Activated T-helper 2 cell treated with anti-CD3 and anti-CD28 coated beads, Interferon-gamma antibody, Interleukin-2, Interleukin-4, amounts not matched to agents 10 μg/mL and 5 μg/mL and 100 μg/mL, durations not matched to agents 14 hours and 24 hours and 36 hours (primary cell): ENCODE results near the gene DNAJC7. TPM values are rescaled to one million over a fixed set of nuclear protein-coding genes. Genes with fewer than 3 reads are reported as not detected.

Experiments
- DNase-seq: peaks from one replicate; pipeline ENCODE4 v3.0.0; 2021; ENCODE audit warnings: low spot score
- H3K27ac Mint-ChIP-seq: one replicate; pipeline ENCODE4 v1.8.0; 2021; ENCODE audit warnings: mixed read lengths
- H3K27me3 Mint-ChIP-seq: one replicate; pipeline ENCODE4 v1.8.0; 2021; ENCODE audit warnings: low read depth, mixed read lengths
- H3K36me3 Mint-ChIP-seq: one replicate; pipeline ENCODE4 v1.8.0; 2021; ENCODE audit warnings: low read depth, mixed read lengths
- H3K4me1 Mint-ChIP-seq: one replicate; pipeline ENCODE4 v1.8.0; 2021; ENCODE audit warnings: low read depth, mixed read lengths
- H3K4me3 Mint-ChIP-seq: one replicate; pipeline ENCODE4 v1.8.0; 2021; ENCODE audit warnings: low read depth, mild to moderate bottlenecking, moderate library complexity, mixed read lengths
- H3K9me3 Mint-ChIP-seq: one replicate; pipeline ENCODE4 v1.8.0; 2021; ENCODE audit warnings: mixed read lengths
- intact Hi-C: fragments of 100-400 bp; cut with micrococcal nuclease; formaldehyde crosslinking; loops from one replicate; pipeline ENCODE4 v1.15.1; 2023
- total RNA-seq: library from RNA; stranded (reverse); gene quantifications from 2 replicates; pipeline ENCODE4 v1.2.3, GENCODE V29; 2022

Gene DNAJC7
- total RNA-seq, 1 donor from 2014 or later, result 115 TPM

GRCh38 chr17:41966463-41967140, 50.6 kb downstream of the DNAJC7 start, which contains the start of gene CNP:
CNP (plus strand) TSS chr17:41966795; CDS start chr17:41966885, 90 bp downstream.
- DNase-seq, result peak; percentile 86
- Mint-ChIP-seq H3K36me3 (peaks cover 28% of the 10 kb centered on the region), H3K4me1 (peaks cover 27% of the 10 kb centered on the region), H3K27me3 (peaks cover 2% of the 10 kb centered on the region), H3K9me3 (no peaks in the 10 kb centered on the region), H3K27ac (peak within 1 kb of the TSS; percentile 64), H3K4me3 (peak within 1 kb of the TSS; percentile 80)
- intact Hi-C loops, result loop anchor here (1.0 kb wide), 3 partner anchors 51 to 189 kb away; partner anchors contain the start of genes DHX58 and DNAJC7

- peaks cover 2% of the 10 kb centered on the region for H3K27me3 Mint-ChIP-seq
- peaks cover 24% of the 10 kb centered on the region for H3K4me1 Mint-ChIP-seq
- DNase-seq, result peak; percentile 51
- H3K4me3 Mint-ChIP-seq, result peak overlapping the region; percentile 80
- intact Hi-C loops, result loop anchor here (1.0 to 2.0 kb wide), 4 partner anchors 35 to 189 kb away; partner anchors contain the start of genes DHX58, DNAJC7 and ODAD4
- H3K36me3 Mint-ChIP-seq, result peaks cover 24% of the 10 kb centered on the region
- H3K27ac Mint-ChIP-seq, result peak overlapping the region; percentile 64
- H3K9me3 Mint-ChIP-seq, result no peaks in the 10 kb centered on the region
Observed at GRCh38 chr17:41965694-41966462, 51.4 kb downstream of the DNAJC7 start.

DNA sequence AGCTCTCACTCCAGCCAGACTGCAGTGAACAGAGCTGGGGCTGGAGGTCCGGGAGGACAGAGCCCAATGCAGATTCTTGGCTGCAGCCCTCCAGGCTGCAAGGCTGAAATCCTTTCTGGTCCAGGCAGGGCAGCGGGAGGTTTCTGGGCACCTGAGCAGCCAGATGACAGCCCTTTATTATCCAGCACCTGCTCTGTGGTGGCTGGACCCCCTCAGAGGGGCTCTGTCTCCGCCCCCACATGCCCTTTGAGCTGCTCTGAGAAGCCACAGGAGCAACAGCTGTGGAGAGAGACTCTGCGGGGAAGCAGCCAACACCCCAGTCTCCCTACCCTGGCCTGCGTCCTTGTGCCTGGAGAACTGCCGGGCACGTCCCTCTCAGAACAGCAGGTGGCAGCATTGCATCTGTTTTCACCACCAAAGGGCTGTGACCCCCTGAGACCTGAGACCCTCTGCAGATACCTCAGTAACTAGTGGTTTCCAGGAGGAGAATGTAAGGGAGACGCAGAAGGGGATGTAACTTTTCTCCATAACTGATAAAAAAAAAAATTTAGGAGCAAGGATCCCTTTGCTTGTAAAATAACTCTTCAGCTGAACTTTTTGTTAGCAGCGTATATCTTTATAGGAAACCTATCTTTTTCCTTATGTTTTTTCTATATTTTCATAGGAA, 54.3 kb downstream of the DNAJC7 start:
- H3K4me3 Mint-ChIP-seq, result no peak overlapping the region
- H3K9me3 Mint-ChIP-seq, result no peaks in the 10 kb centered on the region
- peaks cover 19% of the 10 kb centered on the region for H3K4me1 Mint-ChIP-seq
- H3K27me3 Mint-ChIP-seq, result peaks cover 2% of the 10 kb centered on the region
- no peak overlapping the region for H3K27ac Mint-ChIP-seq
- DNase-seq, result peak; percentile 63
- intact Hi-C loops, result no loop called here
- H3K36me3 Mint-ChIP-seq, result peaks cover 5% of the 10 kb centered on the region

- Mint-ChIP-seq H3K27ac (no peak overlapping the region), H3K27me3 (peaks cover 2% of the 10 kb centered on the region), H3K4me1 (peaks cover 14% of the 10 kb centered on the region), H3K36me3 (no peaks in the 10 kb centered on the region), H3K4me3 (no peak overlapping the region), H3K9me3 (no peaks in the 10 kb centered on the region)
- intact Hi-C loops, result no loop called here
- DNase-seq, result no peak
Observed at GRCh38 chr17:41962111-41962510, 55.1 kb downstream of the DNAJC7 start.

DNA sequence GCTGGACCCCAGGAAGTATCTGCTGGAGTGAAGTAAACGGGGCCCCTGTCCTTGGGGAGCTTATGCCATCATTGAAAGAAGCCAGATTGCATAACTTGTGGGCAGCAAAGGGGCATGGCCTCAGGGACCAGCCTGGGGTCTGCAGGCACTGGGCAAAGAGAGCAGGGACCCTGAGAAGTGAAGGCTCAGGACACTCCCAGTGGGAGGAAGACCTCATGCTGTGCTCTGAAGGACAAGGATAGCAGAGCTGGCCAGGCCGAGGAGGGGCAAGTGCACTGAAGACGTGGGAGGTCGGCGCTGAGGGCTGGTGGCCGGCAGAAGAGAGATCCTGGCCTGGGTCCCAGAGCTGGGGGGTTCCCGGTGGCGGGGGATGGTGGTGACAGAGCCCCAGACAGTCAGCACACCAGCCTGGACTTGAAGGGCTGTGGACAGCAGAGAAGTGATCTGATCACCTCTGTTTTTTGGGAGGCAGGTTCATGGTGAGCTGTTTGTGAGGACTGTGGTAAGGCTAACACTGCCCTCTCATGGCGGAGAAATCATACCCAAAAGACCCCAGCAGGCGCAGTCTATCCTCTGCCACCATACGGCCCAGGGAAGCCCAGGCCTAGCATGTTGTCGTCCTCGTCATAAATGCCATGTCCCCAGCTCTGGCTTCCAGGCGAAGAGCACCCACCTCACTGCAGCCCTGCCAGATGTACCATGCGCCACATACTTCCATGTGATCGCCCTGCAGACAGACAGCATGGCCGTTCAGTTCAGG, 57.7 kb downstream of the DNAJC7 start:
- no peaks in the 10 kb centered on the region for H3K36me3 Mint-ChIP-seq
- no peaks in the 10 kb centered on the region for H3K27me3 Mint-ChIP-seq
- no peaks in the 10 kb centered on the region for H3K9me3 Mint-ChIP-seq
- no peak overlapping the region for H3K27ac Mint-ChIP-seq
- DNase-seq, result no peak
- intact Hi-C loops, result no loop called here
- H3K4me3 Mint-ChIP-seq, result no peak overlapping the region
- H3K4me1 Mint-ChIP-seq, result no peaks in the 10 kb centered on the region

- intact Hi-C loops, result no loop called here
- Mint-ChIP-seq H3K27me3 (no peaks in the 10 kb centered on the region), H3K36me3 (no peaks in the 10 kb centered on the region), H3K4me1 (no peaks in the 10 kb centered on the region), H3K4me3 (no peak overlapping the region), H3K9me3 (no peaks in the 10 kb centered on the region), H3K27ac (no peak overlapping the region)
- no peak for DNase-seq
Observed at GRCh38 chr17:41959030-41959335, 58.3 kb downstream of the DNAJC7 start.

DNA sequence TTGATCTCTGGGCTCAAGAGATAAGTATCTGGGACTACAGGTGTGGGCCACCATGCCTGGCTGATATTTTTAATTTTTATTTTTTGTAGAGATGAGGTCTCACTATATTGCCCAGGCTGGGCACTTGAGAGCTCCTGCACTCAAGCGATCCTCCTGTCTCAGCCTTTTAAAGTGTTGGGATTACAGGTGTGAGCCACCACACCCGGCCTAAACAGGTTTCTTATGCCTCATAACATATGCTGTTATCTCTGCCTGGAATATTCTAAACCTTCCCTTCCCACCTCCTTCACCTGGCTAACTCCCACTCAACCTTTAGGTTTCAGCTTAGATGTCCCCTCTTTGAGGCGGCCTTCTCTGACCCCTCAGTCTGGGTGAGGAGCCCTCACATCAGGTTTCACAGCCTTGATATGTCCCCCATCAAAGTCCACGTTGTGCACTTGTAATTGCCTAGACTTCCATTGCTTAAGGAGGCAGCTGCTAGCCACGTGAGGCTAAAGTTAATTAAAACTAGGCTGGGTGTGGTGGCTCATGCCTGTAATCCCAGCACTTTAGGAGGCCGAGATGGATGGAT, 59.3 kb downstream of the DNAJC7 start:
- Mint-ChIP-seq H3K36me3 (no peaks in the 10 kb centered on the region), H3K27me3 (no peaks in the 10 kb centered on the region), H3K9me3 (no peaks in the 10 kb centered on the region), H3K4me1 (no peaks in the 10 kb centered on the region), H3K27ac (no peak overlapping the region), H3K4me3 (no peak overlapping the region)
- DNase-seq, result no peak
- intact Hi-C loops, result no loop called here

- no peaks in the 10 kb centered on the region for H3K4me1 Mint-ChIP-seq
- no peaks in the 10 kb centered on the region for H3K36me3 Mint-ChIP-seq
- no peaks in the 10 kb centered on the region for H3K27me3 Mint-ChIP-seq
- no peaks in the 10 kb centered on the region for H3K9me3 Mint-ChIP-seq
- H3K27ac Mint-ChIP-seq, result no peak overlapping the region
- H3K4me3 Mint-ChIP-seq, result no peak overlapping the region
- intact Hi-C loops, result no loop called here
- no peak for DNase-seq
Observed at GRCh38 chr17:41957031-41957868, 60.0 kb downstream of the DNAJC7 start.

GRCh38 chr17:41956522-41956921, 60.7 kb downstream of the DNAJC7 start:
- H3K9me3 Mint-ChIP-seq, result no peaks in the 10 kb centered on the region
- H3K4me1 Mint-ChIP-seq, result no peaks in the 10 kb centered on the region
- no peaks in the 10 kb centered on the region for H3K27me3 Mint-ChIP-seq
- no peak overlapping the region for H3K27ac Mint-ChIP-seq
- no peak overlapping the region for H3K4me3 Mint-ChIP-seq
- H3K36me3 Mint-ChIP-seq, result no peaks in the 10 kb centered on the region
- no peak for DNase-seq
- intact Hi-C loops, result no loop called here

DNA sequence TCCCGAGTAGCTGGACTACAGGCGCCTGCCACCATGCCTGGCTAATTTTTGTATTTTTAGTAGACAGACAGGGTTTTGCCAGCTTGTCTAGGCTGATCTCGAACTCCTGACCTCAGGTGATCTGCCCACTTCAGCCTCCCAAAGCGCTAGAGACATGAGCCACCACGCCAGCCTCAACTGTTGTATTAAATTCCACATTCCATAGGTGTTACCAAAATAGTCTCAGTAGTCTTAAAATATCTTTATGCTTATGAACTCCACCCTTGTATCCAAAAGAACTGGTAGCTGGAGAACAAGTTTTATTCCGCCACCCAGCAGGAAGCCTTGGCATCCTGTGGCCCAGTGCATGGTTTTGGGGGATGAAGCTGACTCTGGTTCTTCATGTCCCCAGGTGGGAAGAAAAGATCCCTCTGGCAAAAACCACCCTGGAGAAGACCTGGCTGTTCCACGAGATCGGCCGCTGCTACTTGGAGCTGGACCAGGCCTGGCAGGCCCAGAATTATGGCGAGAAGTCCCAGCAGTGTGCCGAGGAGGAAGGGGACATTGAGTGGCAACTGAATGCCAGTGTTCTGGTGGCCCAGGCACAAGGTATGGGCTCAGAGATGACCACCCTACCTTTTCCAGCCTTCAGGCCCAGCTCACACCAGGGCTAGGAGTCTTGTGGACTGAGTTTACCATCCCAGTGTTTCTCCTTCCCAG, 68.3 kb downstream of the DNAJC7 start:
- Mint-ChIP-seq H3K9me3 (no peaks in the 10 kb centered on the region), H3K4me1 (no peaks in the 10 kb centered on the region), H3K4me3 (no peak overlapping the region), H3K27me3 (no peaks in the 10 kb centered on the region), H3K36me3 (no peaks in the 10 kb centered on the region), H3K27ac (no peak overlapping the region)
- DNase-seq, result no peak
- intact Hi-C loops, result no loop called here

DNA sequence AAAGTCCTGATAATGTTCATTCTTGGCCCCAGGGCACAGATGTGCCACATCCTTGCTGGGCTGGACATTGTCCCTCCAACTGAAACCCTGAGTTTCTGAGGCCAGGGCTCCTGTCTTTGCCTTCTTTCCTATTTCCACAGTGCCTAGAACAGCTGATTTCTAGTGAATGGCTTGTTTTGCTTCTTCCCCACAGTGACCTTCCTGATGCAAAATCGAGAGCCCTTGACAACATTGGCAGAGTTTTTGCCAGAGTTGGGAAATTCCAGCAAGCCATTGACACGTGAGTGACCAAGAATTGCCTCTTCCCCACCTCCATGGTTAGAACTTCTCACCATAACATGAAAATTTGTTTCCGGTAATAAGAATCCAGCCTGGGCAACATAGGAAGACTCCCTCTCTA, 72.3 kb downstream of the DNAJC7 start:
- H3K27ac Mint-ChIP-seq, result no peak overlapping the region
- H3K4me3 Mint-ChIP-seq, result no peak overlapping the region
- H3K9me3 Mint-ChIP-seq, result no peaks in the 10 kb centered on the region
- intact Hi-C loops, result no loop called here
- H3K27me3 Mint-ChIP-seq, result no peaks in the 10 kb centered on the region
- no peaks in the 10 kb centered on the region for H3K4me1 Mint-ChIP-seq
- H3K36me3 Mint-ChIP-seq, result no peaks in the 10 kb centered on the region
- no peak for DNase-seq
